PC-3 (cell line): ENCODE measurements around the gene KATNAL1. TPM values are rescaled to one million over a fixed set of nuclear protein-coding genes. Genes with fewer than 3 reads are reported as not detected.

ENCODE experiments used
- ATAC-seq: fragments of 200-7000 bp; cut with Tn5 transposase; 2 replicates; pipeline ENCODE4 v1.9.1; 2020; ENCODE audit warnings: mild to moderate bottlenecking, moderate library complexity
- BruUV-seq: library from RNA; stranded (reverse); fragments of 400-500 nt; replicated peaks from 2 replicates; lab custom pipeline; 2021; lab: Mats Ljungman, UMichigan
- CTCF ChIA-PET: fragments of 300-600 bp; sonication (Branson Sonifier 250); formaldehyde crosslinking; loops from one replicate; lab custom pipeline; 2022; ENCODE audit warnings: antibody characterized with exemption; lab: Charles Lee
- POLR2A ChIA-PET: fragments of 300-600 bp; sonication (Branson Sonifier 250); formaldehyde crosslinking; loops from one replicate; lab custom pipeline; 2022; ENCODE audit warnings: antibody characterized with exemption; ENCODE audit not compliant: unreplicated experiment; lab: Charles Lee
- DNase-seq: peaks from one replicate; pipeline ENCODE4 v3.0.0-alpha.2; 2015
- H2AFZ ChIP-seq: fragments of 300-600 bp; sonication (generic); 2 replicates; pipeline ENCODE4 v1.6.0; 2016; ENCODE audit warnings: antibody characterized with exemption, low read length
- H3F3A ChIP-seq: fragments of 300-600 bp; sonication (generic); one replicate; pipeline ENCODE4 v1.6.0; 2017; ENCODE audit warnings: antibody characterized with exemption, low read length, control low read depth, mild to moderate bottlenecking; ENCODE audit not compliant: unreplicated experiment
- H3K27ac ChIP-seq: fragments of 300-600 bp; sonication (generic); 2 replicates; pipeline ENCODE4 v1.5.1; 2016; ENCODE audit warnings: mild to moderate bottlenecking, low read length
- H3K27me3 ChIP-seq: fragments of 300-600 bp; sonication (generic); 2 replicates; pipeline ENCODE4 v1.6.1; 2016; ENCODE audit warnings: low read length, mixed read lengths
- H3K36me3 ChIP-seq: fragments of 300-600 bp; sonication (generic); 2 replicates; pipeline ENCODE4 v1.6.1; 2016; ENCODE audit warnings: low read depth, mixed run types, low read length, mixed read lengths
- H3K4me1 ChIP-seq: fragments of 300-600 bp; sonication (generic); 2 replicates; pipeline ENCODE4 v1.5.1; 2016; ENCODE audit warnings: low read length; ENCODE audit not compliant: insufficient read depth
- H3K4me2 ChIP-seq: fragments of 300-600 bp; sonication (generic); 2 replicates; pipeline ENCODE4 v1.6.0; 2016; ENCODE audit warnings: low read length
- H3K4me3 ChIP-seq: fragments of 300-600 bp; sonication (generic); 2 replicates; pipeline ENCODE4 v1.5.1; 2016; ENCODE audit warnings: mild to moderate bottlenecking, low read length, mixed read lengths
- H3K79me2 ChIP-seq: fragments of 300-600 bp; sonication (generic); 2 replicates; pipeline ENCODE4 v1.6.1; 2017; ENCODE audit warnings: low read length, mixed read lengths
- H3K9ac ChIP-seq: fragments of 300-600 bp; sonication (generic); 2 replicates; pipeline ENCODE4 v1.6.0; 2016; ENCODE audit warnings: mild to moderate bottlenecking, low read length
- H3K9me2 ChIP-seq: fragments of 300-600 bp; sonication (generic); replicated peaks from 2 replicates; pipeline ENCODE4 v1.6.1; 2016; ENCODE audit warnings: mixed run types, low read length, mixed read lengths
- H3K9me3 ChIP-seq: fragments of 300-600 bp; sonication (generic); 2 replicates; pipeline ENCODE4 v1.6.1; 2016; ENCODE audit warnings: low read length, mixed read lengths
- H4K20me1 ChIP-seq: fragments of 300-600 bp; sonication (generic); 2 replicates; pipeline ENCODE4 v1.6.1; 2016; ENCODE audit warnings: low read length, mixed read lengths
- CTCF ChIP-seq: fragments of 300-600 bp; sonication (generic); conservative IDR thresholded peaks from 2 replicates; pipeline ENCODE4 v1.5.1; 2017; ENCODE audit warnings: antibody characterized with exemption, low read depth, mild to moderate bottlenecking, low read length
- EZH2 ChIP-seq: fragments of 300-600 bp; sonication (generic); IDR thresholded peaks from one replicate; pipeline ENCODE4 v1.6.1; 2017; ENCODE audit warnings: antibody characterized with exemption, mild to moderate bottlenecking, low read length; ENCODE audit not compliant: unreplicated experiment
- EZH2phosphoT487 ChIP-seq: fragments of 300-600 bp; sonication (generic); IDR thresholded peaks from 2 replicates; pipeline ENCODE4 v1.6.1; 2018; ENCODE audit warnings: mild to moderate bottlenecking, antibody characterized with exemption, low read length, borderline replicate concordance
- intact Hi-C: fragments of 100-400 bp; cut with micrococcal nuclease; formaldehyde crosslinking; loops from 2 replicates; pipeline ENCODE4 v1.9.0; 2023
- total RNA-seq: library from RNA; depleted of rRNA; stranded (reverse); fragments of >200 nt; gene quantifications from 2 replicates; pipeline ENCODE4 v1.2.3, GENCODE V29; 2014

KATNAL1 gene
- total RNA-seq, 1 experiment from 2014 or later: 4.3 TPM

- TF ChIP-seq EZH2 (no peak), CTCF (no peak), EZH2phosphoT487 (no peak)
- no peak overlapping the region for H3K9ac ChIP-seq
- no peaks in the 10 kb centered on the region for H3K4me1 ChIP-seq
- no peaks in the 10 kb centered on the region for H3K27me3 ChIP-seq
- no TSS peak for BruUV-seq
- no peak overlapping the region for H3K27ac ChIP-seq
- no peak overlapping the region for H3K4me3 ChIP-seq
- H3K36me3 ChIP-seq: no peaks in the 10 kb centered on the region
- no peaks in the 10 kb centered on the region for H3K79me2 ChIP-seq
- CTCF ChIA-PET: no interaction called here
- H3F3A ChIP-seq: no peaks in the 10 kb centered on the region
- no peak overlapping the region for H2AFZ ChIP-seq
- no peaks in the 10 kb centered on the region for H4K20me1 ChIP-seq
- no peak for DNase-seq
- POLR2A ChIA-PET: interaction anchor here (0.6 kb wide), 1 partner anchor 20 kb away, joined by 5 read pairs; no protein-coding TSS in a partner anchor
- ATAC-seq: no peak
- no peaks in the 10 kb centered on the region for H3K9me3 ChIP-seq
- intact Hi-C loops: no loop called here
- no peaks in the 10 kb centered on the region for H3K9me2 ChIP-seq
- H3K4me2 ChIP-seq: no peak overlapping the region
These were observed 45.7 kb upstream of the KATNAL1 start for GRCh38 chr13:30353060-30353459.

DNA sequence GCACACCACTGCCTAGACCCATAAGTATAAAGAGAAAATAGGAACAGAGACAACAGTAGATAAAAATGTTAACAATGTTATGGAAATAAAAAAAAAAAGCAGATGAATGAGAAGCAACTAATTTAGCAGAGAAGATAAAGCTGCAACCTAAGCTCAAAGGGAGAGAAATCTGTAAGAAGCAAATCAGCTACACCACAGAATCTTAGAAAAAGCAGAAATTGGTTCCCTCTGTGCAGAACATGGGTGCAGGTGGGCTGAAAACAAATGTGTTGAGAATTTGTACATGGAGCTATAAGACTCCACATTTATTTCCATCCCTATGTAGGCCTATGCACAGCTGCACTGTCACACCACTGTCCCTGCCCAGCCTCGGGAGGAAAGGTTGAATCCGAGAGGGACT lies 44.8 kb upstream of the KATNAL1 start:
- intact Hi-C loops: no loop called here
- H3K36me3 ChIP-seq: no peaks in the 10 kb centered on the region
- no TSS peak for BruUV-seq
- TF ChIP-seq EZH2 (no peak), EZH2phosphoT487 (no peak), CTCF (no peak)
- H3K4me1 ChIP-seq: no peaks in the 10 kb centered on the region
- no peaks in the 10 kb centered on the region for H4K20me1 ChIP-seq
- H3K4me3 ChIP-seq: no peak overlapping the region
- no peaks in the 10 kb centered on the region for H3K9me2 ChIP-seq
- H2AFZ ChIP-seq: no peak overlapping the region
- no peak overlapping the region for H3K4me2 ChIP-seq
- CTCF ChIA-PET: no interaction called here
- POLR2A ChIA-PET: no interaction called here
- ATAC-seq: no peak
- no peak overlapping the region for H3K9ac ChIP-seq
- no peaks in the 10 kb centered on the region for H3K79me2 ChIP-seq
- H3K9me3 ChIP-seq: no peaks in the 10 kb centered on the region
- no peaks in the 10 kb centered on the region for H3F3A ChIP-seq
- no peak overlapping the region for H3K27ac ChIP-seq
- H3K27me3 ChIP-seq: no peaks in the 10 kb centered on the region
- DNase-seq: no peak

GRCh38 chr13:30346789-30347167 lies 39.4 kb upstream of the KATNAL1 start:
- ATAC-seq (no peak), DNase-seq (no peak)
- Histone ChIP-seq H4K20me1 (no peaks in the 10 kb centered on the region), H3K79me2 (no peaks in the 10 kb centered on the region), H3K4me1 (peaks cover 9% of the 10 kb centered on the region), H3F3A (no peaks in the 10 kb centered on the region), H3K27ac (no peak overlapping the region), H3K36me3 (no peaks in the 10 kb centered on the region), H3K9ac (no peak overlapping the region), H3K27me3 (no peaks in the 10 kb centered on the region), H3K9me2 (no peaks in the 10 kb centered on the region), H3K9me3 (no peaks in the 10 kb centered on the region), H3K4me3 (no peak overlapping the region), H2AFZ (no peak overlapping the region), H3K4me2 (no peak overlapping the region)
- CTCF ChIA-PET: no interaction called here
- POLR2A ChIA-PET: no interaction called here
- intact Hi-C loops: no loop called here
- BruUV-seq: no TSS peak
- TF ChIP-seq EZH2: no peak
- no peak for TF ChIP-seq EZH2phosphoT487
- no peak for TF ChIP-seq CTCF
